Colonic mucosa (tissue), 4 donors: ENCODE data around the gene GBF1. TPM values are rescaled to one million over a fixed set of nuclear protein-coding genes. Genes with fewer than 3 reads are reported as not detected.
A peak's percentile ranks its signal among the peaks of the same experiment; 100 is the strongest.

Experiments used
- DNase-seq: peaks from one replicate; pipeline ENCODE4 v3.0.0-alpha.2; 2020
- H3K27ac ChIP-seq: fragments of 200-600 bp; one replicate; pipeline ENCODE4 v1.8.0; 2021
- H3K27me3 ChIP-seq: fragments of 200-600 bp; one replicate; pipeline ENCODE4 v1.8.0; 2021
- H3K36me3 ChIP-seq: fragments of 200-600 bp; one replicate; pipeline ENCODE4 v1.8.0; 2021
- H3K4me1 ChIP-seq: fragments of 200-600 bp; one replicate; pipeline ENCODE4 v1.8.0; 2021; ENCODE audit warnings: mild to moderate bottlenecking
- H3K4me3 ChIP-seq: fragments of 200-600 bp; one replicate; pipeline ENCODE4 v1.8.0; 2021
- H3K9ac ChIP-seq, 2 donors: one replicate each; pipeline ENCODE4 v1.7.0; 2013; ENCODE audit warnings: control low read depth in 2 of 2, low read depth in 2 of 2, low read length in 2 of 2
- H3K9me3 ChIP-seq: fragments of 200-600 bp; one replicate; pipeline ENCODE4 v1.8.0; 2021
- CTCF ChIP-seq: fragments of 200-600 bp; IDR thresholded peaks from one replicate; pipeline ENCODE4 v1.8.0; 2022; ENCODE audit warnings: antibody characterized with exemption, mild to moderate bottlenecking
- intact Hi-C: fragments of 100-400 bp; cut with DNase I; formaldehyde crosslinking; loops from one replicate; pipeline ENCODE4 v1.14.1; 2022
- total RNA-seq, 2 donors: library from RNA; stranded (reverse); fragmentation: NEBNext Ultra II Directional in 1 of 2; extraction: Animal tissue kit (Norgen Biotek cat#: 25700) in 1 of 2; gene quantifications; one replicate each; pipeline ENCODE4 v1.2.1, GENCODE V29; 2021
- donor health status: healthy.
- donor health status: DM: no; HTN: no; CAD: no.
- donor health status: DM: no; HTN: no; CAD: no.

The GBF1 gene
- total RNA-seq, 2 donors from 2014 or later: 59.8 to 73.4 TPM

- H3K9me3 ChIP-seq: no peaks in the 10 kb centered on the region
- H3K9ac ChIP-seq: no peak overlapping the region
- peaks cover 6% of the 10 kb centered on the region for H3K36me3 ChIP-seq
- no peak for TF ChIP-seq CTCF
- no peaks in the 10 kb centered on the region for H3K4me1 ChIP-seq
- no peak for DNase-seq
- peaks cover 10% of the 10 kb centered on the region for H3K27me3 ChIP-seq
- intact Hi-C loops: no loop called here
- H3K27ac ChIP-seq: no peak overlapping the region
- no peak overlapping the region for H3K4me3 ChIP-seq
Measured at GRCh38 chr10:102404361-102405107, 159.2 kb downstream of the GBF1 start.

- no peak for TF ChIP-seq CTCF
- Histone ChIP-seq H3K27ac (no peak overlapping the region), H3K36me3 (peaks cover 6% of the 10 kb centered on the region), H3K9ac (no peak overlapping the region), H3K9me3 (no peaks in the 10 kb centered on the region), H3K4me3 (no peak overlapping the region), H3K27me3 (peaks cover 15% of the 10 kb centered on the region), H3K4me1 (no peaks in the 10 kb centered on the region)
- intact Hi-C loops: no loop called here
- no peak for DNase-seq
Measured at GRCh38 chr10:102405108-102405571, 159.8 kb downstream of the GBF1 start.

GRCh38 chr10:102405632-102406031 is 160.3 kb downstream of the GBF1 start:
- no peak for DNase-seq
- Histone ChIP-seq H3K4me1 (no peaks in the 10 kb centered on the region), H3K27ac (no peak overlapping the region), H3K27me3 (peaks cover 19% of the 10 kb centered on the region), H3K4me3 (no peak overlapping the region), H3K9ac (no peak overlapping the region), H3K9me3 (no peaks in the 10 kb centered on the region), H3K36me3 (peaks cover 6% of the 10 kb centered on the region)
- no peak for TF ChIP-seq CTCF
- intact Hi-C loops: no loop called here

- Histone ChIP-seq H3K4me1 (no peaks in the 10 kb centered on the region), H3K36me3 (no peaks in the 10 kb centered on the region), H3K4me3 (no peak overlapping the region), H3K27me3 (peaks cover 23% of the 10 kb centered on the region), H3K9me3 (no peaks in the 10 kb centered on the region), H3K9ac (no peak overlapping the region), H3K27ac (no peak overlapping the region)
- intact Hi-C loops: no loop called here
- no peak for TF ChIP-seq CTCF
- DNase-seq: no peak
Measured at GRCh38 chr10:102406815-102407214, 161.5 kb downstream of the GBF1 start.

GRCh38 chr10:102407425-102408130 is 162.2 kb downstream of the GBF1 start:
- no peaks in the 10 kb centered on the region for H3K4me1 ChIP-seq
- H3K27ac ChIP-seq: peak overlapping the region; percentile 6
- intact Hi-C loops: no loop called here
- H3K27me3 ChIP-seq: peaks cover 23% of the 10 kb centered on the region
- TF ChIP-seq CTCF: no peak
- H3K9ac ChIP-seq: no peak overlapping the region
- H3K4me3 ChIP-seq: no peak overlapping the region
- H3K36me3 ChIP-seq: no peaks in the 10 kb centered on the region
- H3K9me3 ChIP-seq: no peaks in the 10 kb centered on the region
- no peak for DNase-seq
